Measurements from ENCODE around the gene CHCHD5.
"Not testable (repeated sequence)": the region's sequence is repeated elsewhere in the genome, so short reads cannot be mapped to it uniquely, and the experiment has no call there.

Gene CHCHD5

DNA sequence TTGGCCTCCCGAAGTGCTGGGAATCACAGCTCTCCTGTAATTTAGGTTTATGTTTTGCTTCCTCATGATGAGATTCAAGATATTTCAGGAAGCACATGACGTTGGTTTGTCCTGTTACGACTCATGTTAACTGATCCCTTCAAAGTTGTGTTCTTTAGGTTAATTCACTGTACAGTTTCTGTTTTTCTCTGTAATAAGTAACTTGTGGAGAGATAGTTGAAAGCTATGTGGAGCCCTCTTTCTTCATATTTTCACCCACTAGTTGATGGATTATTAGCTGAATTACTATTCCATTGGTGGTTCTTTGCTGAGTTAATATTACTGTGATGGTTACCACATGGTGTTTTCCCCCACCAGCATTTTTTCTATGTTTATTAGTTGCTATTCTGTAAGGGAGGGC, 18.3 kb upstream of the CHCHD5 start:
- no peak overlapping the region for H3K9ac ChIP-seq (ENCODE audit: low read length)
- TF ChIP-seq CTCF (IDR thresholded peaks at IDR 0.05; ENCODE audit: low read length) (no peak), EZH2phosphoT487 (IDR thresholded peaks at IDR 0.05; ENCODE audit: low read length) (no peak), EZH2 (optimal IDR thresholded peaks at IDR 0.05; ENCODE audit: low read depth, low read length) (no peak)
- no peak overlapping the region for H3K27ac ChIP-seq (ENCODE audit: low read length)
- DNase-seq: no peak
- H2AFZ ChIP-seq (ENCODE audit: low read length): no peak overlapping the region
- H3K4me1 ChIP-seq (ENCODE audit: low read length): no peaks in the 10 kb centered on the region
- H3K9me2 ChIP-seq (replicated peaks; ENCODE audit: insufficient read depth, low read length): no peaks in the 10 kb centered on the region
- no peak overlapping the region for H3K4me3 ChIP-seq (ENCODE audit: low read length)
- H3K4me2 ChIP-seq (ENCODE audit: low read depth, low read length): no peak overlapping the region
- H3K9me3 ChIP-seq (replicated peaks; ENCODE audit: insufficient read depth, low read length): no peaks in the 10 kb centered on the region
- no peaks in the 10 kb centered on the region for H4K20me1 ChIP-seq (ENCODE audit: insufficient read depth, low read length)
- no peaks in the 10 kb centered on the region for H3F3A ChIP-seq (ENCODE audit: insufficient read depth, low read length)
- 0 out of 2 replicates have a peak, but pooled peaks cover 6% of the 10 kb centered on the region for H3K79me2 ChIP-seq (ENCODE audit: low read length)
- H3K36me3 ChIP-seq (replicated peaks; ENCODE audit: insufficient read depth, low read length): peaks cover 19% of the 10 kb centered on the region
- no peaks in the 10 kb centered on the region for H3K27me3 ChIP-seq (replicated peaks; ENCODE audit: insufficient read depth, low read length)

GRCh38 chr2:112566508-112566907, 17.9 kb upstream of the CHCHD5 start:
- H3K27me3 ChIP-seq (replicated peaks; ENCODE audit: insufficient read depth, low read length); H3K4me1 ChIP-seq (ENCODE audit: low read length); DNase-seq; H3K79me2 ChIP-seq (ENCODE audit: low read length); H3K9me3 ChIP-seq (replicated peaks; ENCODE audit: insufficient read depth, low read length); H4K20me1 ChIP-seq (ENCODE audit: insufficient read depth, low read length); H3K9me2 ChIP-seq (replicated peaks; ENCODE audit: insufficient read depth, low read length); H2AFZ ChIP-seq (ENCODE audit: low read length); H3K4me2 ChIP-seq (ENCODE audit: low read depth, low read length); H3K9ac ChIP-seq (ENCODE audit: low read length); H3K4me3 ChIP-seq (ENCODE audit: low read length); H3F3A ChIP-seq (ENCODE audit: insufficient read depth, low read length); H3K27ac ChIP-seq (ENCODE audit: low read length): not testable (repeated sequence)
- H3K36me3 ChIP-seq (replicated peaks; ENCODE audit: insufficient read depth, low read length): peaks cover 17% of the 10 kb centered on the region

DNA sequence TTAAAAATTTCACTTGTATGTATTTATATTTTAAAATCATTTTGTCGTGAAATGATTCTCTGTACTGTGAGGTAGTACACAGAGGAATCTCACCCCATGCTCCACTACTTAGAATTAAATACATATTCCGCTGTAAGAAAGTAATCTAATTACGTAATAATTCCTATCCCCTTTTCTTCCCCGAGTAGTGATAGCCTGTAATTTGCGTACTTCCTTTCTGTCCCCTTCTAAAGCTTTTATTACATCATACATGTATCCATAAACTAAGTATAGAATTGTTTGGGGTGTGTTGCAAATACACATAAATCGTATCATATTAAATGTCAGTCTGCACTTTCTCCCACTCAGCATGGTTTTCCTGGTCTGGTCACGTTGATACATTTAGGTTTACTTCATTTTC, 12.4 kb upstream of the CHCHD5 start:
- Histone ChIP-seq H3K4me1 (ENCODE audit: low read length) (no peaks in the 10 kb centered on the region), H4K20me1 (ENCODE audit: insufficient read depth, low read length) (no peaks in the 10 kb centered on the region), H3K27ac (ENCODE audit: low read length) (no peak overlapping the region), H3K79me2 (ENCODE audit: low read length) (0 out of 2 replicates have a peak, but pooled peaks cover 3% of the 10 kb centered on the region), H3K9ac (ENCODE audit: low read length) (no peak overlapping the region), H3K4me3 (ENCODE audit: low read length) (no peak overlapping the region), H3K9me3 (replicated peaks; ENCODE audit: insufficient read depth, low read length) (no peaks in the 10 kb centered on the region), H3K4me2 (ENCODE audit: low read depth, low read length) (no peak overlapping the region), H3K36me3 (replicated peaks; ENCODE audit: insufficient read depth, low read length) (peaks cover 22% of the 10 kb centered on the region), H3K27me3 (replicated peaks; ENCODE audit: insufficient read depth, low read length) (no peaks in the 10 kb centered on the region), H2AFZ (ENCODE audit: low read length) (no peak overlapping the region), H3K9me2 (replicated peaks; ENCODE audit: insufficient read depth, low read length) (no peaks in the 10 kb centered on the region), H3F3A (ENCODE audit: insufficient read depth, low read length) (no peaks in the 10 kb centered on the region)
- DNase-seq: no peak
- TF ChIP-seq EZH2phosphoT487 (IDR thresholded peaks at IDR 0.05; ENCODE audit: low read length) (no peak), EZH2 (optimal IDR thresholded peaks at IDR 0.05; ENCODE audit: low read depth, low read length) (no peak), CTCF (IDR thresholded peaks at IDR 0.05; ENCODE audit: low read length) (no peak)

GRCh38 chr2:112577756-112578155, 6.7 kb upstream of the CHCHD5 start:
- no peaks in the 10 kb centered on the region for H3K9me2 ChIP-seq (replicated peaks; ENCODE audit: insufficient read depth, low read length)

More at GRCh38 chr2:112577756-112578155, 6.7 kb upstream of the CHCHD5 start:
- DNase-seq: no peak
- Histone ChIP-seq H3K4me1 (ENCODE audit: low read length) (peaks cover 10% of the 10 kb centered on the region), H3K9ac (ENCODE audit: low read length) (no peak overlapping the region), H3K9me3 (replicated peaks; ENCODE audit: insufficient read depth, low read length) (no peaks in the 10 kb centered on the region), H3K36me3 (replicated peaks; ENCODE audit: insufficient read depth, low read length) (peaks cover 7% of the 10 kb centered on the region; the same call in 1 of the 2 replicates), H4K20me1 (ENCODE audit: insufficient read depth, low read length) (no peaks in the 10 kb centered on the region), H2AFZ (ENCODE audit: low read length) (no peak overlapping the region), H3F3A (ENCODE audit: insufficient read depth, low read length) (peaks cover 4% of the 10 kb centered on the region; the same call in 1 of the 2 replicates), H3K4me2 (ENCODE audit: low read depth, low read length) (no peak overlapping the region), H3K79me2 (ENCODE audit: low read length) (0 out of 2 replicates have a peak, but pooled peaks cover 7% of the 10 kb centered on the region), H3K27ac (ENCODE audit: low read length) (no peak overlapping the region), H3K27me3 (replicated peaks; ENCODE audit: insufficient read depth, low read length) (no peaks in the 10 kb centered on the region), H3K4me3 (ENCODE audit: low read length) (no peak overlapping the region)
- TF ChIP-seq CTCF (IDR thresholded peaks at IDR 0.05; ENCODE audit: low read length) (no peak), EZH2phosphoT487 (IDR thresholded peaks at IDR 0.05; ENCODE audit: low read length) (no peak), EZH2 (optimal IDR thresholded peaks at IDR 0.05; ENCODE audit: low read depth, low read length) (no peak)
